Activated T-cell treated with anti-CD3 and anti-CD28 coated beads for 24 hours (primary cell): ENCODE results near the gene CIBAR2.
"Not testable (repeated sequence)": the region's sequence is repeated elsewhere in the genome, so short reads cannot be mapped to it uniquely, and the experiment has no call there.

Source experiments
- DNase-seq: peaks from one replicate; pipeline ENCODE4 v3.0.0-alpha.2; 2020; ENCODE audit warnings: low read depth

CIBAR2 gene

GRCh38 chr16:85062845-85063244 lies 49.4 kb downstream of the CIBAR2 start:
- DNase-seq, result no peak

- no peak for DNase-seq
Measured at GRCh38 chr16:85062323-85062722, 49.9 kb downstream of the CIBAR2 start.

- DNase-seq, result no peak
Measured at GRCh38 chr16:85061566-85061965, 50.7 kb downstream of the CIBAR2 start.

- no peak for DNase-seq
Measured at GRCh38 chr16:85058909-85059308, 53.4 kb downstream of the CIBAR2 start.

GRCh38 chr16:85057948-85058347 lies 54.3 kb downstream of the CIBAR2 start:
- DNase-seq, result no peak

GRCh38 chr16:85057212-85057889 lies 54.9 kb downstream of the CIBAR2 start:
- DNase-seq, result no peak

GRCh38 chr16:85056211-85056748 lies 56.0 kb downstream of the CIBAR2 start:
- DNase-seq, result no peak

GRCh38 chr16:85055493-85056210 lies 56.6 kb downstream of the CIBAR2 start:
- peak; percentile 64 for DNase-seq

- no peak for DNase-seq
Measured at GRCh38 chr16:85054948-85055492, 57.3 kb downstream of the CIBAR2 start.

GRCh38 chr16:85054321-85054720 lies 58.0 kb downstream of the CIBAR2 start:
- DNase-seq, result not testable (repeated sequence)

GRCh38 chr16:85052536-85052935 lies 59.7 kb downstream of the CIBAR2 start:
- no peak for DNase-seq

- DNase-seq, result no peak
Measured at GRCh38 chr16:85051683-85052082, 60.6 kb downstream of the CIBAR2 start.

GRCh38 chr16:85051067-85051581 lies 61.1 kb downstream of the CIBAR2 start:
- DNase-seq, result no peak

GRCh38 chr16:85049706-85050305 lies 62.5 kb downstream of the CIBAR2 start:
- no peak for DNase-seq

GRCh38 chr16:85048921-85049562 lies 63.2 kb downstream of the CIBAR2 start:
- no peak for DNase-seq
